Neural progenitor cell (in vitro differentiated cells): ENCODE results near the gene TOX2.

ENCODE experiments used
- CTCF ChIP-seq: fragments of 200-600 bp; sonication (generic); IDR thresholded peaks from 2 replicates; pipeline ENCODE4 v1.5.1; 2017; ENCODE audit warnings: antibody characterized with exemption, mild to moderate bottlenecking
- EZH2 ChIP-seq: fragments of 200-600 bp; sonication (generic); IDR thresholded peaks from 2 replicates; pipeline ENCODE4 v1.6.1; 2017; ENCODE audit warnings: antibody characterized with exemption, mild to moderate bottlenecking, moderate library complexity
- EZH2phosphoT487 ChIP-seq: fragments of 200-600 bp; sonication (generic); IDR thresholded peaks from 2 replicates; pipeline ENCODE4 v1.6.1; 2017; ENCODE audit warnings: antibody characterized with exemption

GRCh38 chr20:43925801-43926200 lies 11.1 kb downstream of the TOX2 start:
- no peak for TF ChIP-seq CTCF
- no peak for TF ChIP-seq EZH2
- no peak for TF ChIP-seq EZH2phosphoT487
